ENCODE data around the gene PIGT.

Gene PIGT

GRCh38 chr20:45392733-45393132 lies 23.2 kb upstream of the PIGT start:
- H3K4me1 ChIP-seq (ENCODE audit: control insufficient read depth, insufficient read depth, low read length): no peaks in the 10 kb centered on the region
- CTCF ChIA-PET: interaction anchor here (0.6 to 1.2 kb wide), 5 partner anchors 20 to 1126 kb away, joined by 4 to 13 read pairs (median 6); no protein-coding TSS in a partner anchor
- TF ChIP-seq PRDM1 (tag by site-specific recombination; IDR thresholded peaks at IDR 0.05): 0 out of 2 replicates have a peak, but pooled peaks have one; percentile 7
- no peak for TF ChIP-seq YY1 (tag by site-specific recombination; IDR thresholded peaks at IDR 0.05)
- no peak for TF ChIP-seq ZBTB20 (tag by site-specific recombination; IDR thresholded peaks at IDR 0.05)
- TF ChIP-seq ZNF398 (tag by site-specific recombination; IDR thresholded peaks at IDR 0.05): peak; percentile 31
- TF ChIP-seq GLI2 (tag by site-specific recombination; IDR thresholded peaks at IDR 0.05; ENCODE audit: borderline replicate concordance, low read depth): no peak
- TF ChIP-seq CTCF (tag by site-specific recombination; IDR thresholded peaks at IDR 0.05): peak; percentile 45

GRCh38 chr20:45394221-45395113 lies 21.5 kb upstream of the PIGT start:
- ChIA-PET POLR2A (interaction anchor here (1.1 kb wide), 1 partner anchor 13 kb away, joined by 3 read pairs; no protein-coding TSS in a partner anchor), CTCF (interaction anchor here (0.6 to 1.1 kb wide), 4 partner anchors 9 to 341 kb away, joined by 3 to 4 read pairs (median 3); partner anchors contain the start of gene TP53TG5)
- no peaks in the 10 kb centered on the region for H3K36me3 ChIP-seq (ENCODE audit: control insufficient read depth in 2 of 2, insufficient read depth in 1 of 2, low read length in 2 of 2)
- no peaks in the 10 kb centered on the region for H3K9me3 ChIP-seq (ENCODE audit: control insufficient read depth, insufficient read depth, low read depth, low read length)
- H3K4me1 ChIP-seq (ENCODE audit: control insufficient read depth, insufficient read depth, low read length): no peaks in the 10 kb centered on the region
- H3K4me3 ChIP-seq (ENCODE audit: low read depth, low read length): no peak overlapping the region
- no peak for TF ChIP-seq ATF2 (tag by site-specific recombination; IDR thresholded peaks at IDR 0.05; ENCODE audit: low read depth)
- H3K27ac ChIP-seq (ENCODE audit: extremely low read depth, low read depth, low read length): no peak overlapping the region

More at GRCh38 chr20:45392733-45393132, 23.2 kb upstream of the PIGT start:
- Histone ChIP-seq H3K4me3 (ENCODE audit: low read depth, low read length) (no peak overlapping the region), H3K27ac (ENCODE audit: extremely low read depth, low read depth, low read length) (no peak overlapping the region), H3K36me3 (ENCODE audit: control insufficient read depth in 2 of 2, insufficient read depth in 1 of 2, low read length in 2 of 2) (no peaks in the 10 kb centered on the region), H3K9me3 (ENCODE audit: control insufficient read depth, insufficient read depth, low read depth, low read length) (no peaks in the 10 kb centered on the region)
- POLR2A ChIA-PET: interaction anchor here (1.7 kb wide), 1 partner anchor 23 kb away, joined by 5 read pairs; the partner anchor contains the start of gene PIGT

GRCh38 chr20:45395114-45395415 lies 20.9 kb upstream of the PIGT start:
- H3K9me3 ChIP-seq (ENCODE audit: control insufficient read depth, insufficient read depth, low read depth, low read length): no peaks in the 10 kb centered on the region
- ChIA-PET CTCF (interaction anchor here (0.9 kb wide), 1 partner anchor 21 kb away, joined by 3 read pairs; no protein-coding TSS in a partner anchor), POLR2A (interaction anchor here (1.1 kb wide), 1 partner anchor 12 kb away, joined by 3 read pairs; no protein-coding TSS in a partner anchor)
- no peak overlapping the region for H3K27ac ChIP-seq (ENCODE audit: extremely low read depth, low read depth, low read length)
- no peaks in the 10 kb centered on the region for H3K36me3 ChIP-seq (ENCODE audit: control insufficient read depth in 2 of 2, insufficient read depth in 1 of 2, low read length in 2 of 2)
- no peak overlapping the region for H3K4me3 ChIP-seq (ENCODE audit: low read depth, low read length)
- TF ChIP-seq ZNF514 (tag by site-specific recombination; IDR thresholded peaks at IDR 0.05): no peak
- TF ChIP-seq ZNF677 (tag by site-specific recombination; IDR thresholded peaks at IDR 0.05): no peak
- peak; percentile 35; the same call in 1 of the 2 replicates for TF ChIP-seq ZFHX2 (tag by site-specific recombination; conservative IDR thresholded peaks at IDR 0.05)
- TF ChIP-seq SP7 (tag by site-specific recombination; IDR thresholded peaks at IDR 0.05): no peak
- H3K4me1 ChIP-seq (ENCODE audit: control insufficient read depth, insufficient read depth, low read length): no peaks in the 10 kb centered on the region

Data from HEK293 (cell line).